GM19463 (cell line): ENCODE results near the gene ZNF282.
A peak's percentile ranks its signal among the peaks of the same experiment; 100 is the strongest.
"Not testable (repeated sequence)": the region's sequence is repeated elsewhere in the genome, so short reads cannot be mapped to it uniquely, and the experiment has no call there.

ENCODE experiments used
- ATAC-seq: cut with Tn5 transposase; IDR thresholded peaks from one replicate; pipeline ENCODE4 v1.9.1; 2021; ENCODE audit warnings: mild to moderate bottlenecking, moderate library complexity; ENCODE audit not compliant: unreplicated experiment

ZNF282 gene

DNA sequence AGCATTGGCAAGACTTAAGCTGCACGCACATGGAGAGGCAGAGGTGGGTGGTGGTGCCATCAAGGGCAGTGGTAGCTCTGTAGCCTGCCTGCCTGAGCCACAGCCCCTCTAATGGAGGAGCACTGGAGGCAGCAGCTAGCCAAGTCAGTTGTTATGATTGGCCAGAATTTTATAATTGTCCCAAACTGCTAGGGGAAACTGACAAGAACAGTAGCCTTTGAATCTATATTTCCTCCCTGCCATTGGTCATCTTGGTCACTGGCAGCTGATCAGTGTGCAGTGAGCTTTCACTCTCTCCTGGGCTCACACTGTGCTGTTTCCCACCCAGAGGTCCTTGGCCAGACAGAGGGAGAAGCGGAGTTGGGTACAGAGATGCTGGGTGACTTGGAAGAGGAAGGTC is 57.0 kb downstream of the ZNF282 start:
- ATAC-seq = no peak

DNA sequence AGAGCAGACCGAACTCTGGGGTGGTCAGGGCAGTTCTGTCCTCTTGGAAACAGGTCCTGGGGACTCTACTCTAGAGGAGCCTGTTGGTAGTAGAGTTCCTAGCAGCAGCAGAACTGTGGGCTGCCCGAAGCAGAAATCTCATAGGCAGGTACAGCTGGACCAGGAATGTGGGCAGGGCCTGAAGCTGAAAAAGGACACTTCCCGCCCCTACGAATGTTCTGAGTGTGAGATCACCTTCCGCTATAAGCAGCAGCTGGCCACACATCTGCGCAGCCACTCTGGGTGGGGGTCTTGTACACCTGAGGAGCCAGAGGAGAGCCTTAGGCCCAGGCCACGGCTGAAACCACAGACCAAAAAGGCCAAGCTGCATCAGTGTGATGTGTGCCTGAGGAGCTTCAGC is 58.3 kb downstream of the ZNF282 start:
- no peak for ATAC-seq

DNA sequence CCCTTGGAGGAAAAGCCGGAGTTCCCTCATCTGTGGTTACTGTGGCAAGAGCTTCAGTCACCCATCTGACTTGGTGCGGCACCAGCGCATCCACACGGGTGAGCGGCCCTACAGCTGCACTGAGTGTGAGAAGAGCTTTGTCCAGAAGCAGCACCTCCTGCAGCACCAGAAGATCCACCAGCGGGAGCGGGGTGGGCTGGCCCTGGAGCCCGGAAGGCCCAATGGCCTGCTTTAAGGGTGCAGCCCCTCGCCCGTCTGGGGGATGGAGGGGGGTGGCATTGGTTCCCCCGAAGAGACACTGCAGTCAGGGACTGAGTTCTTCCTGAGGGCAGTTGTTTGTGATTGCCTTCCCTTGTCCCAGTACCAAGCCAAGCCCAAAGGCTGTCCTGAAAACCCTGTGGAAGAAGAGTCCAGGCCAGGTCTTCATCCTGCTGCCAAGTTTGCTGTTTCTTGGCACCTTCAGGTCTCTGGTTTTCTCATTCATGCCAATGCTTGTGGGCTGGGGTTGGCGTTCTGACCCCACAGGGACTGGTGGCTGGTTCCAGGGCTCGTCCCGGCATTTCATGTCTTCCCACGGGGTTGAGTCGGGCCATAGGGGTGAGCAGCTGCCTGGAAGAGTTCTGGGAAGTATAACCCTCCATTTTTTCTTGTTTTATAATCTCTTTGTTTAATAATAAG is 59.0 kb downstream of the ZNF282 start:
- no peak for ATAC-seq

DNA sequence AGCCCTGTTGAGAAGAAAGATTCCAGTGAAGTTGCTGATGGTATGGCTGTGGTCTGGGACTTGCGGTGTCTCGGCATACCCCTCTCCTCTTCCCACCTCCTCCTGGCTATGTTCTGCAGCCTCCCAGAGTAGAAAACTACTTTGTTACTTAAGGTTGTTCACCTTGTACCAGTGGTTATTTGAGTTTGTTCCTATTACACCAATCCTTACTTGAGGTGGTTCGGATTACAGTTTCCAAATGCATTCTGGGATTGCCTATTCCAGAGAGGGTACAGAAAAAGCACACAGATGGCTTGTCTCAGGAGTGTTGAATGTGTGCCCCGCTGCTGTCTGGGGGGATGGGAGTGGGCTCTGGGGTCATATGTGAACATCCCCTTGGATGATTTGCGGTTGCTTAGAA is 59.8 kb downstream of the ZNF282 start:
- ATAC-seq = no peak

DNA sequence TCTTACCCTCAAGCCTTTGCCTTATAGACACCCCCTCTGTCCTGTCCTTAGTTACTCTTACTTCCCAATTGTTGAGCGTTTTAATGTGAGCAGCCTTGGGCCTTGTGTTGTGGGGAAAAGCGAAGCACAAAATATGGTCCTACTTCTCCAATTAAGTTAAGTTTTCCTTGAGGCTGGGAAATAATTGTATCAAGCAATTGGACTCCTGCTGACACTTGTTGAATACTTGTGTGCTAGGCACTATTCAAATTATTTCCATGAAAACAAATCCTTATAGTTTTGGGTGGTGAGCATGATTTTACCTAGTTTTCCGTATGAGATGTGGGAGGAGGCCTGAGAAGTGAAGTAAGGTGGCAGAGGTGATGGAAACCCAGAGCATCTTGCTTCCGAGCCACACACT is 61.2 kb downstream of the ZNF282 start:
- ATAC-seq = no peak

DNA sequence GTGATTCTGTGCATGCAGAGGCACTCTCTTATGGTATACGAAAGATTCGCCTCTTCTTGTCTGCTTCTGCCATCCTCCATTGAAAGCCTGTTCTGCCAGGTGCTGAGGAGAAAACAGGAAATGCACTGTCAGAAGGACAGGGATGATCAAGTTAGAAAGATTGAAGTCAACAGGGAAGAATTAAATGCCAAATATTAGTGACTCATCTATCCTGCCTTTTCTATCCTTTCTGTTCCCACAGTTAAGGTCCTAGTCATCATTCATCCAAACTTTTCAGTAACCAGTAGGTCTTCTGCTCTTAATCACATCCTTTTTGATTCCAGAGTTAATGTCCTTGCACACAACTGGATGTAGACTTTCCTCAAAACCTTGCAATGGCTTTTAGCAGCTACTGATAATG is 61.8 kb downstream of the ZNF282 start:
- ATAC-seq = no peak

DNA sequence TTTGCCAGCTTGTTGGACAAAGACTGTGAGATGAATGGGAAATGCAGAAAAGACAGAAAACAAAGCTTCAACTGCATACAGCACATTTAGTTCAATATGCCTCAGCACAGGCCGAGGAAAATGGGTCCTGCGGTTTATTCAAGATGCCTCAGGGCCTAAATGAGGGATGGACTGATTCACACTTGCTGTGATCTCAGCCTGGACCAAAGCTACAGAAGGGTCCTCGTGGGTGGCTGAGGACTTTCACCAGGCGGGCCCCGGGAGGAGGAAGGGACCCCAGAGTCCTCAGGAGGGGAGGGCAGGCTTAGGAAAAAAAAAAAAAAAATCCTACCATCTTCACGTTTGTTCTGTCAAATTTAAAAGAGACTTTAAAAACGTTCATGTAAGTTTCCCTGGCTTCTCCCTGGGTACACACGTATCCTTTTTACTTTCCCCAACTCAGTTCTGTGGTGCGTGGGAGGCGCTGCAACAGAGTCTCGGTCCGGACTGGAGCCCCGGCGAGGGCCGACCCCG is 66.0 kb downstream of the ZNF282 start:
- ATAC-seq = peak; percentile 1

DNA sequence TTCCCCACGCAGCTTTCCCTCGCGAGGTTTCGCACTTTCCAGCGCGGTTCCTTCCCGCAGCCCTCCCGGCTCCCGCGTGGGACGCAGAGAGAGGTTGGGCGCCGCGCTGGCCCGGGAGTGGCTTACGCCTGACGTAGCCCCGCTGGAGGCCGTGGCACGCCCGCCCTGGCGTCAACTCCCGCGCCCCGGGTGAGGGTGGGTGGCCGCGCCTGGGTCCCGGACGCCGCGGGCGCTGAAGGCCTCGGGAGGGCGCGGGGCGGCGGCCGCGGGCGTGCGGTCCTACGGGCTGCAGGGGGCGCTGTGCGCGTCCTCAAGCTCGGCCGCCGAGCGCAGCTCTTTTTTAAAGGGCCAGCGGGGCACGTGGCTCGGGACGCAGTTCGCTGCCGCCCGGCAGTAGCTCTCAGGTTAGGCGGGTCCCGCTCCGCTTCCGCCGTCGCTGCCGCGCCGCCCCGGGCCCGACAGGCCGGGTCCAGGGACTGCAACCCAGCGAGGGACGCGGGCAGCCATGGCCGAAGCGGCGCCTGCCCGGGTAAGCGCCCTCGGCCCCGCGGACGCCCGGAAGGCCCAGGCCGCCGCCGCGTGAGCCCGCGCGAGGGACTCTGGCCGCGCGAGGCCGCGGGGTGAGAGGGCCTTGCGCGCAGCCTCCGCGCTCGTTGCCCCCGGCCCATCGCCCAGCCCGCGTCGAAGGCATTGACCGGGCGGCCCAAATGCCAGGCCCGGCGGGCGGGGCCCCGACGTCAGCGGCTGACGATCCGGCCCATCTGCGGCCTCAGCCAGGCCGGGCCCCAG is 66.7 kb downstream of the ZNF282 start, which contains the start of gene ZNF783:
Gene ZNF783 (plus strand): TSS at position 368 of the 789 bp plus-strand sequence. CDS start 138 bp downstream, at position 506.
- ATAC-seq = peak; percentile 80

DNA sequence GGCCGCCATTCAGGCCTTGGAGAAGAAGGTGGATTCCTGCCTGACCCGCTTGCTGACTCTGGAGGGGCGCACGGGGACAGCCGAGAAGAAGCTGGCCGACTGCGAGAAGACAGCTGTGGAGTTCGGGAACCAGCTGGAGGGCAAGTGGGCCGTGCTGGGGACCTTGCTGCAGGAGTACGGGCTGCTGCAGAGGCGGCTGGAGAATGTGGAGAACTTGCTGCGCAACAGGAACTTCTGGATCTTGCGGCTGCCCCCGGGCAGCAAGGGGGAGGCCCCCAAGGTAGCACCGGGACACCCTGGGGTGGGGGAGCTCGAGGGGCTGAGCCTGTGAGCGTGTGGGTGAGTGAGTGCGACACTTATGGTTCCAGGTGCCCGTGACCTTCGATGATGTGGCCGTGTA is 71.1 kb downstream of the ZNF282 start:
- no peak for ATAC-seq

DNA sequence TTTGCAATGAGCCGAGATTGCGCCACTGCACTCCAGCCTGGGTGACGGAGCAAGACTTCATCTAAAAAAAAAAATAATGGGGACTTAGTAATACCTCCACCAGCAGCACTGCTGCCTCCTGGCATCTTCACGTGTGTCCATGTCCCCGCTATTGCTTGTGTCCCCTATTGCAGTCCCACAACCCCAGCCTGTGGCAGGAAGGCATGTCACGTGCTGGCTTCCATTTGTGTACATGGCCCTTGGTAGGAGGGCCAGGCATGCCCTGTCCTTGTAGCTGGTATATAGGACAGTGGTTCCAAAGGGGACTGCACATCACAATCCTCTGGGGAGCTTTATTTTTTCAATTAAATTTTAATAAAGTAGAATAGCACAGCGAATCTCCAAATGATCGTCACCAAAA is 72.4 kb downstream of the ZNF282 start:
- ATAC-seq = no peak

DNA sequence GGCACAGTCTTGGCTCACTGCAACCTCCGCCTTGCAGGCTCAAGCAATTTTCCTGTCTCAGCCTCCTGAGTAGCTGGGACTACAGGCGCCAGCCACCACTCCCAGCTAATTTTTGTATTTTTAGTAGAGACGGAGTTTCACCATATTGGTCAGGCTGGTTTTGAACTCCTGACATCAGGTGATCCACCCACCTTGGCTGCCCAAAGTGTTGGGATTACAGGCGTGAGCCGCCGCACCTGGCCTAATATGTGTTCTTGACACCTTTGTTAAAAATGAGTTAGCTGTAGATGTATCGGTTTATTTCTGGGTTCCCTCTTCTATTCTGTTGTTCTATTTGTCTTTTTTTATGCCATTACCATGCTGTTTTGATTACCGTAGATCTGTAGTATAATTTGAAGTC is 79.1 kb downstream of the ZNF282 start:
- ATAC-seq = not testable (repeated sequence)
